Hematopoietic multipotent progenitor cell treated with erythropoietin and hydrocortisone succinate and interleukin-3 and kit ligand, for 15 days (in vitro differentiated cells): Measurements from ENCODE around the gene KSR1.

Experiments
- DNase-seq: peaks from one replicate; pipeline ENCODE4 v3.0.0-alpha.2; 2015; ENCODE audit warnings: low spot score

Gene KSR1

GRCh38 chr17:27590864-27591263 is 134.6 kb downstream of the KSR1 start:
- no peak for DNase-seq

GRCh38 chr17:27591986-27592385 is 135.7 kb downstream of the KSR1 start:
- no peak for DNase-seq

- DNase-seq = no peak
Measured at GRCh38 chr17:27593232-27593856, 137.1 kb downstream of the KSR1 start.

- DNase-seq = no peak
Measured at GRCh38 chr17:27593857-27594255, 137.6 kb downstream of the KSR1 start.

- DNase-seq = no peak
Measured at GRCh38 chr17:27595208-27595607, 139.0 kb downstream of the KSR1 start.

- DNase-seq = peak; percentile 76
Measured at GRCh38 chr17:27596096-27596495, 139.8 kb downstream of the KSR1 start.

- peak; percentile 71 for DNase-seq
Measured at GRCh38 chr17:27596566-27597187, 140.4 kb downstream of the KSR1 start.

- no peak for DNase-seq
Measured at GRCh38 chr17:27597188-27597580, 140.9 kb downstream of the KSR1 start.

GRCh38 chr17:27597783-27598320 is 141.6 kb downstream of the KSR1 start:
- no peak for DNase-seq

- DNase-seq = no peak
Measured at GRCh38 chr17:27598337-27599050, 142.2 kb downstream of the KSR1 start.

GRCh38 chr17:27600471-27600870 is 144.2 kb downstream of the KSR1 start:
- DNase-seq = no peak

- peak; percentile 87 for DNase-seq
Measured at GRCh38 chr17:27601069-27601974, 145.1 kb downstream of the KSR1 start.

GRCh38 chr17:27601975-27602302 is 145.7 kb downstream of the KSR1 start:
- no peak for DNase-seq

- DNase-seq = peak; percentile 87
Measured at GRCh38 chr17:27602721-27603420, 146.6 kb downstream of the KSR1 start.

- no peak for DNase-seq
Measured at GRCh38 chr17:27603421-27603770, 147.1 kb downstream of the KSR1 start.

- DNase-seq = peak; percentile 26
Measured at GRCh38 chr17:27603880-27604794, 147.9 kb downstream of the KSR1 start.

GRCh38 chr17:27605409-27605808 is 149.2 kb downstream of the KSR1 start:
- no peak for DNase-seq

GRCh38 chr17:27607521-27608091 is 151.4 kb downstream of the KSR1 start:
- DNase-seq = no peak

- DNase-seq = no peak
Measured at GRCh38 chr17:27608328-27609230, 152.3 kb downstream of the KSR1 start.
